Ishikawa (cell line): ENCODE data around the gene MUC5AC.

ENCODE experiments used
- CEBPB ChIP-seq: IDR thresholded peaks from 2 replicates; pipeline ENCODE4 v1.6.1; 2012
- CREB1 ChIP-seq: IDR thresholded peaks from 2 replicates; pipeline ENCODE4 v1.6.1; 2012; ENCODE audit warnings: low read depth
- EGR1 ChIP-seq: IDR thresholded peaks from 2 replicates; pipeline ENCODE4 v1.6.1; 2012
- EP300 ChIP-seq: IDR thresholded peaks from 2 replicates; pipeline ENCODE4 v1.6.1; 2012; ENCODE audit warnings: borderline replicate concordance
- FOXM1 ChIP-seq: IDR thresholded peaks from 2 replicates; pipeline ENCODE4 v1.6.1; 2012; ENCODE audit warnings: low read depth, borderline replicate concordance
- MAX ChIP-seq: IDR thresholded peaks from 2 replicates; pipeline ENCODE4 v1.6.1; 2012
- NFIC ChIP-seq: IDR thresholded peaks from 2 replicates; pipeline ENCODE4 v1.6.1; 2012
- RAD21 ChIP-seq: IDR thresholded peaks from 2 replicates; pipeline ENCODE4 v1.6.1; 2012; ENCODE audit warnings: low read depth
- REST ChIP-seq: IDR thresholded peaks from 2 replicates; pipeline ENCODE4 v1.6.1; 2012; ENCODE audit warnings: low read depth, mild to moderate bottlenecking
- TAF1 ChIP-seq: IDR thresholded peaks from 2 replicates; pipeline ENCODE4 v1.6.1; 2012; ENCODE audit warnings: low read depth, mild to moderate bottlenecking
- TCF12 ChIP-seq: IDR thresholded peaks from 2 replicates; pipeline ENCODE4 v1.6.1; 2012; ENCODE audit warnings: low read depth
- TEAD4 ChIP-seq: IDR thresholded peaks from 2 replicates; pipeline ENCODE4 v1.6.1; 2012
- USF1 ChIP-seq: IDR thresholded peaks from 2 replicates; pipeline ENCODE4 v1.6.1; 2012
- YY1 ChIP-seq: IDR thresholded peaks from 2 replicates; pipeline ENCODE4 v1.6.1; 2012; ENCODE audit warnings: low read depth
- ZBTB7A ChIP-seq: IDR thresholded peaks from 2 replicates; pipeline ENCODE4 v1.6.1; 2012; ENCODE audit warnings: low read depth

MUC5AC gene

GRCh38 chr11:1178906-1179305 lies 21.2 kb downstream of the MUC5AC start:
- TF ChIP-seq EGR1: no peak
- TF ChIP-seq YY1: no peak
- TF ChIP-seq TEAD4: no peak
- no peak for TF ChIP-seq CREB1
- TF ChIP-seq USF1: no peak
- no peak for TF ChIP-seq CEBPB
- no peak for TF ChIP-seq TCF12
- TF ChIP-seq NFIC: no peak
- TF ChIP-seq RAD21: no peak

GRCh38 chr11:1179641-1180040 lies 21.9 kb downstream of the MUC5AC start:
- TF ChIP-seq YY1 (no peak), NFIC (no peak), CEBPB (no peak), RAD21 (no peak), EGR1 (no peak), USF1 (no peak), MAX (no peak), REST (no peak), TAF1 (no peak), TEAD4 (no peak), CREB1 (no peak), TCF12 (no peak), ZBTB7A (no peak)

GRCh38 chr11:1180171-1180570 lies 22.4 kb downstream of the MUC5AC start:
- TF ChIP-seq EGR1 (no peak), CREB1 (no peak), TCF12 (no peak)

- no peak for TF ChIP-seq TAF1
- no peak for TF ChIP-seq TCF12
- TF ChIP-seq USF1: no peak
- no peak for TF ChIP-seq EP300
- no peak for TF ChIP-seq NFIC
- no peak for TF ChIP-seq RAD21
- no peak for TF ChIP-seq CREB1
- no peak for TF ChIP-seq MAX
- no peak for TF ChIP-seq ZBTB7A
- no peak for TF ChIP-seq TEAD4
- no peak for TF ChIP-seq YY1
- TF ChIP-seq FOXM1: no peak
- no peak for TF ChIP-seq CEBPB
These were observed 23.2 kb downstream of the MUC5AC start for GRCh38 chr11:1180947-1181391.

- no peak for TF ChIP-seq TEAD4
These were observed 23.7 kb downstream of the MUC5AC start for GRCh38 chr11:1181420-1181819.

GRCh38 chr11:1181853-1182535 lies 24.2 kb downstream of the MUC5AC start:
- TF ChIP-seq NFIC (no peak), EGR1 (no peak), FOXM1 (no peak), CREB1 (no peak), MAX (no peak), USF1 (no peak), RAD21 (no peak), CEBPB (no peak), TEAD4 (no peak), EP300 (no peak), YY1 (no peak), TAF1 (no peak), TCF12 (no peak), ZBTB7A (no peak), REST (no peak)
